CD4-positive, alpha-beta T cell treated with Interleukin-4 for 1 hour (primary cell): ENCODE results near the gene IL4R.

Experiments used
- DNase-seq, 2 donors: peaks; one replicate each; pipeline ENCODE4 v3.0.0-alpha.2; 2020 to 2022

IL4R gene

DNA sequence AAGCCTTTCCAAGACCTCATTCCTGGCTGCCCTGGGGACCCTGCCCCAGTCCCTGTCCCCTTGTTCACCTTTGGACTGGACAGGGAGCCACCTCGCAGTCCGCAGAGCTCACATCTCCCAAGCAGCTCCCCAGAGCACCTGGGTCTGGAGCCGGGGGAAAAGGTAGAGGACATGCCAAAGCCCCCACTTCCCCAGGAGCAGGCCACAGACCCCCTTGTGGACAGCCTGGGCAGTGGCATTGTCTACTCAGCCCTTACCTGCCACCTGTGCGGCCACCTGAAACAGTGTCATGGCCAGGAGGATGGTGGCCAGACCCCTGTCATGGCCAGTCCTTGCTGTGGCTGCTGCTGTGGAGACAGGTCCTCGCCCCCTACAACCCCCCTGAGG lies 49.5 kb downstream of the IL4R start:
- no peak for DNase-seq

DNA sequence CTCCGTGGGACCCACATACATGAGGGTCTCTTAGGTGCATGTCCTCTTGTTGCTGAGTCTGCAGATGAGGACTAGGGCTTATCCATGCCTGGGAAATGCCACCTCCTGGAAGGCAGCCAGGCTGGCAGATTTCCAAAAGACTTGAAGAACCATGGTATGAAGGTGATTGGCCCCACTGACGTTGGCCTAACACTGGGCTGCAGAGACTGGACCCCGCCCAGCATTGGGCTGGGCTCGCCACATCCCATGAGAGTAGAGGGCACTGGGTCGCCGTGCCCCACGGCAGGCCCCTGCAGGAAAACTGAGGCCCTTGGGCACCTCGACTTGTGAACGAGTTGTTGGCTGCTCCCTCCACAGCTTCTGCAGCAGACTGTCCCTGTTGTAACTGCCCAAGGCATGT lies 50.0 kb downstream of the IL4R start:
- no peak for DNase-seq

GRCh38 chr16:27364493-27365141 lies 50.8 kb downstream of the IL4R start:
- DNase-seq, result no peak

DNA sequence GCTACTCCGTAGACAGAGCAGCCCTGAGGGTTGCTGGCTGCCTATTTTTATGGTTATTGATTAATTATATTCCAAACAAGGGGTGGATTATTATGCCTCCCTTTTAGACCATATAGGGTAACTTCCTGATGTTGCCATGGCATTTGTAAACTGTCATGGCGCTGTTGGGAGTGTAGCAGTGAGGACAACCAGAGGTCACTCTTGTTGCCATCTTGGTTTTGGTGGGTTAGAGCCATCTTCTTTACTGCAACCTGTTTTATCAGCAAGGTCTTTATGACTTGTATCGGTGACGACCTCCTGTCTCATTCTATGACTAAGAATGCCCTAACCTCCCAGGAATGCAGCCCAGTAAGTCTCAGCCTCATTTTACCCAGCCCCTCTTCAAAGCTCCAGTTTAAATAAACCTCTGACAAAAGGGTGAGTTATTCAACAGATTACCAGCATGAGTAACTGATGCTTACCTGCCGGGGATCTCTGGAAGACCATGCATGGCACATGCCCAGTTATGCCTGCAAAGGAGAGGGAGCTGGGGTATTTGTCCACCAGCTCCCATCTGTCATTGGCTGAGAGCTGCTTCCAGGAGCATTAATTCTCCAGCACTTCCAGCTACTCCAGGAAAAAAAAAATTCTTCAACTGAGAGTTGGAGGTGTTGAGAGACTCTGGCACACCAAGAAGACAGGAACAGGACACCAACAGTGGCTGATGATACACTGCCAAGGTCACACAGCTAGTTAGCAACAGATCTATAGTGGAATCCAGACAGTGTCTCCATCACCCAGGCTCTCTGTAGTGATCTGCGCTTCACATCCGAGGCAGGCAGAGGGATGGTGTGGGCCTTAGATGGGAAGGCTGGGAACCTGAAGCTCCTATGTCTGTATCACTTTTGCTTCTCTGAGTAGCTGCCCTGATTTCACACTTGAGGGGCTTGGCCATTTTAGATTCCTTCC lies 51.6 kb downstream of the IL4R start:
- DNase-seq, result no peak

DNA sequence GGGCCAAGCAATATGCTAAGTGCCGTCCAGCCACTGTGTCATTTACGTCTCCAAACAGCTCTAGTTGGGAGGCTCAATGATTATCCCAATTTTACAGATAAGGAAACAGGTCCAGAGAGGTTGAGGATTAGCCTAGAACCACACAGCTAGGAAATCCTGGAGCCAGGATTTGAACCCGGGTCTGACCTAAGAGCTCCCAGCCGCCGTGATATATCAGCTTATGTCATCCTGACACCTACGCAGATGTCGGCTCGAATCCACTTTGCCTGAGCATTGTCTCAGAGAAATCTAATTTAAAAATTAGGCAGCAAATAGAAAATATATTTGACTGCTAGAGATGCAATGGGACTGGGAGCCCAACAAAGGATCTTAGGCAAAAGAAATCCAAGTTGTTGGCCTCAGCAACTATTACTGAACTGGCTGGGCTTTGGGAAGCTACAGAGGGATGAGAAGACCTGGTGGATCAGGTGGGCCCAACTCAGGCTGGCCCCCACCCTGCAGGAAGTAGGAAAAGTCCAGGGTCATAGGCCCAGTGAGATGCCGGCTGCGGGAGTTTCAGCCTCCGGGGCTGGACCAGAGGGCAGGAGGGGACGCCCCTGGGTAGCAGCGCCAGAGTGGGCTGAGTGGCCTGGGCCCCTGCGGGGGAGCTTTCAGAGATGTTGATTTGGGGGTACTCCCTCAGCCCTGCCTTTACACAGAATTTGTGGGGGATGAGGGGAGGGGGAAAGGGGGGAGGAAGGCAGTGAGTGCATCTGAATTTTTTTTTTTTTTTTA lies 53.1 kb downstream of the IL4R start:
- DNase-seq, result no peak

GRCh38 chr16:27367461-27368357 lies 53.9 kb downstream of the IL4R start:
- DNase-seq, result peak; percentile 92 to 94

DNA sequence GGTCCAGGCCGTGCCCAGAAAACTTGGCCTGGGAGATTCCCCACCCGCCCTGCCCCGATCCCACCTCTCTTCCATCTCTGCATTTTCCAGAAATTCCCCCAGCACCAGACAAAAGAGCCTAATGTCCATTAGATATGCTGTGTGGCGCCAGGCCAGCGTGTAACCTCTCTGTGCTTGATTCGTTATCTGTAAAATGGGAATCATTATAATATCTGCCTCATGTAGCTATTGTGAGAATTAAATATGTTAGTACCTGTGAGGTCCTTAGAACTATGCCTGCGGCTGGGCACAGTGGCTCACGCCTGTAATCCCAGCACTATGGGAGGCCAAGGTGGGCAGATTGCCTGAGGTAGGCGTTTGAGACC lies 54.6 kb downstream of the IL4R start:
- DNase-seq, result no peak

GRCh38 chr16:27369806-27370205 lies 56.0 kb downstream of the IL4R start:
- DNase-seq, result no peak

DNA sequence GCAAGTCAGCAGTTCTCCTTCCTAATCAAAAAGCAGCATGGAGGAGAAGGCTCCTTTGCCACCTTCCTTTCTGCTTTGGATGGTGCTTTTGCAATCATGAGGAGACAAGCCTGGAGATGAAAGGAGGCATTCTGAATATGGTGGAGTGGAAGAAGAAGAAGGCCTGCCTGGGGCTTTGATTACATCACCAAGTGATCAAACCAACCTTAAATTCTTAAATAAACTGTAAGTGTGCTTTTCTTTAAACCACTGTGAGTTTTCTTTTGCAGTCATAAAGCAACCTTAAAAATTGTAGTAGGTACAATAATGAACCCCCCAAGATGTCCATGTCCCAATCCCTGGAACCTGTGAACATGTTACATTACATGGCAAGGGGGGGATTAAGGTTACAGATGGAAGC lies 56.5 kb downstream of the IL4R start:
- DNase-seq, result no peak

- no peak for DNase-seq
Measured at GRCh38 chr16:27373312-27373711, 59.5 kb downstream of the IL4R start.

- DNase-seq, result no peak
Measured at GRCh38 chr16:27374221-27374803, 60.5 kb downstream of the IL4R start.

DNA sequence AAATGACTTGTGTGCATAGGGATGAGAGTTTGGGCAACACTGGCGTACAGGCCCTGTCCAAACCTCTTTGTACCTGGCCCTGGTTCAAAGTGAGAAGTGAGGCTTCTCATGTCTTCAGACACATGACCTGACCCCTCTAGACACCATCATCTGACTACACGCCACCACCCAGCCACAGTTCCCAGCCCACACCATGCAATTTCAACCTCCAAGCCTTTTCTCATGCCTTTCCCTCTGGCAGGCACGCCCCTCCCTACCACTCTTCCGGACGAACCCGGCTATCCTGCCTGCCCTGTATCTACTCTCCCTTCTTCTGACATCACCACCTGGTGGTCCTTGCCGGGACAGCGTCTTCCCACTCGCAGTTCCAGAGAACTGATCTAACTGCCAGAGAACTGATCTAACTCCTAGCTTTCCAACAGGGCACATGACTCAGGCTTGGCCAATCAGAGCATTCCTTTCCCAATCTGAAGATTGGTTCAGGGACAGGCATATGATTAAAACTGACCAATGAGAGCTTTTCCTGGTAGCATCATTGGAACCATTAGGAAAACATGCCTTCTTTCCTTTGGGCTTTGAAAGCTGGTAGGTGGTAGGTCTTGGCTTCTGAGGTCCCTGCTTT lies 61.1 kb downstream of the IL4R start:
- peak; percentile 56 to 78 for DNase-seq

DNA sequence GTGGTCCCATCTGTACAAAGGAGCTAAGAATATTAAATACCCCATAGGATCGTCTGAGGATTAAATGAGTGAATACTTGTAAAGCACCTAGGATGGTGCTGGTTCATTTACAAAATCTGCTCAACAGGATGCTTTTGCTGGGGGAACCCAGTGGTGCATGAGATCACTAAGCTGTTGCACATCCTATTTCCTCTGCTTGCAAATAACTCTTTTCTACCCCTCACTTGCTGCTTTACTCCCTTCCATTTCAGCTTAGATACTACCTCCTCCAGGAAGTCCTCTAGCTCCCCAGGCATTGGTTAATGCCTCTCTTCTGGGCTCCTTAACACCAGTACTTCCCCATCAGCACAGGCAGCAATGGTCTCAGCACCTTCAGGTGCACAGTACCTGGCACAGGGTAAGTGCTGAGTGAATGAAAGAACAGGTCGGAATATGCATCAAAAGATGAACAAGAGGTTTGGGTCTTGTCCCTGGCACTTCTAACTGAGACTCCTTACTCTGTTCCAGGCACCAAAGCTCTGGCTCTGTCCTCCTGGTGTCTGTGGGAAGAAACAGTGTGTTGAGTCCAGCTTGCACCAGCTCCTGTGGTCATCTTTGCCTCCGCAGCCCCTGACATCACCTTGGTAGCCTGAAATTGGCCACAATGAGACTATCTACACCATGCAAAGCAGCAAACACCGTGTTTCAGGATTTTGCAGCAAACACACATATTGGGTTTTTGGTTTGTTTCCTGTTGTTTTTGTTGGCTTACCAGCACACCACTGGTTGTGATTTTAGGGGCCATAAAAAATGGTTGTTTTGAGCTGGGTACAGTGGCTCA lies 64.1 kb downstream of the IL4R start:
- DNase-seq, result peak; percentile 26 to 36

DNA sequence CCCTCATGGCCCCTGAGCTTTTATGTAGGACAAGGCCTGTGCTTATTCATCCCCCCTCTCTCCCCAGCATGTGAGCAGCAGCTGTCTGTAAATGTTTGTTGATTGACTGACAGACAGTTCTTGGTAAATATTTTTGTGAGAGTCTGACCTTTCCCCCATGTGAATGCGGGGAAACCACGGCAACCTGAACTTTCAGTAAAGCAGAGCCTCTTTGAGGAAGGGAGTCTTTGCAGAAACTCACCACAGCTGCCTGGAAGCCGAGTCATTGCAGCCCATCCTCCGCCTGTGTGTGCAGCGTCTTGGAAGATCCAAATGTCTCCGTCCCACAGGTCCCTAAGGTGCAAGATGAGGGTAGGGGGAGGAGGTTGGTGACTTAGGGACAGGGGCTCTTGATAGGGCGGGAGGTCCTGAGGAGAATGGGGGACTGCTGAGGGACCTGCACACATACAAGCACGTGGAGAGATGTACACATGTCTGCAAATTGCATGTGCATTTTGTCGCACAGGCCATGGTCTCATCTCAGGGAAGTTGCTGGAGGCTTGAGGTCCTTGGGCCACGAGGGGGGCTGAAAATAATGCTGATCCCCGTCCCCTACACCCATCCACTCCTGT lies 65.2 kb downstream of the IL4R start:
- DNase-seq, result no peak

- no peak for DNase-seq
Measured at GRCh38 chr16:27379919-27380318, 66.1 kb downstream of the IL4R start.

- no peak for DNase-seq
Measured at GRCh38 chr16:27381236-27381635, 67.5 kb downstream of the IL4R start.

DNA sequence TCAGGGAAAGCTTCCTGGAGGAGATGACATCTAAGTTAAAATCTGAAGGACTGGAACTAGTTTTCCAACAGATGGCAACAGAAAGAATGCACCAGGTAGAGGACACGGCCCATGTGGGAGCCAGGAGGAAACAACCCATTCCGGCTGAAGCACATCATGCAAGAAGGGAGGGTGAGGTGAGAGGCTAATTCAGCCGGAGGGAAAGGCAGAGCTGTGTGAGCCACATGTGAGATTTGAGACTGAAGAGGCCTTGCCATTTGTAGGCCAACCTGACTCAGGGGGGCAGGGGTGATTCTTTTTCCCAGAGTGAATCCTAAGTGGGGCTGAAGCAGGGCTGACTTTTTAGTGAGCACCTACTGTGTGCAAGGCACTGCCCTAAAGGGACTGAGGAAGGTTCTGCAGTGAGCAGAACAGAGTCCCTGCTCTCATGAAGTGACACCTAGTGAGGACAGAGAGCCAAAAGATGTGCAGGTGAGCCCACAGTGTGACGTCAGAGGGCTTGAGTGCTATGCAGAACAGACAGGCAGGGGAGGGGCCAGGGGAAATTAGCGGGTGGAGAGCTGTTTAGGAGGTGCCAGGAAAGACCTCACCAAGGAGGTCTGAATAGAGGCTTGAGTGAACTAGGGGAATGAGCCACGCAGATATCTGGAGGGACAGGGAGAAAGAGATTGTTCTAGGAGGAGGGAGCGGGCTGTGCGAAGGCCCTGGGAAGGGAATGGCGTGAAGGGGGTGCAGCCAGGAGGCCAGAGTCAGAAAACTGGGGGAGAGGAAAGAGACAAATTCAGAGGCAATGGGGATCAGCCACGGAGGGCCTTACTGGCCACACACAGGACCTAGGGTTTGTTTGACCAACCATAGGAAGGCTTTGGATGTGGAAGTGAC lies 68.4 kb downstream of the IL4R start:
- DNase-seq, result no peak

- peak in 1 of 2 donors; percentile 68 for DNase-seq
Measured at GRCh38 chr16:27383556-27384243, 69.9 kb downstream of the IL4R start.

DNA sequence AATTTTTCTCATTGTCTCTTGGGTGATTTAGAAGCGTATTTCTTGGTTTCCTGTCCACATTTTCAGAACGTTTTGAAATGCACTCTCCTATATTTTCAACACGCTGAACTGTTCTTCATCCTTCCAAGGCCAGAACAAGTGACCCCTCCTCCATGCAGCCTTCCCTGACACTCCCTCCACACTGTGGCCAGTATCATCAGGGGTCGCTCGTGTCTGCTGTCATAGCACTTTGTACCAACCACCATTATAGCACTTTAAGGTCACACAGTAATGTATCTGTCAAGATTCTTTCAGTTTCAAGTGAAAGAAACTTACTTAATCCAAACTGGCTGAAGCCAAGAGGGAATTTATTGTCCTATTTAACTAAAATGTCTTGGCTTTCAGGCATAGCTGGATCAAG lies 70.7 kb downstream of the IL4R start:
- DNase-seq, result no peak
